ENCODE data around the gene MAGEB17.
"Not testable (repeated sequence)": the region's sequence is repeated elsewhere in the genome, so short reads cannot be mapped to it uniquely, and the experiment has no call there.

The MAGEB17 gene

DNA sequence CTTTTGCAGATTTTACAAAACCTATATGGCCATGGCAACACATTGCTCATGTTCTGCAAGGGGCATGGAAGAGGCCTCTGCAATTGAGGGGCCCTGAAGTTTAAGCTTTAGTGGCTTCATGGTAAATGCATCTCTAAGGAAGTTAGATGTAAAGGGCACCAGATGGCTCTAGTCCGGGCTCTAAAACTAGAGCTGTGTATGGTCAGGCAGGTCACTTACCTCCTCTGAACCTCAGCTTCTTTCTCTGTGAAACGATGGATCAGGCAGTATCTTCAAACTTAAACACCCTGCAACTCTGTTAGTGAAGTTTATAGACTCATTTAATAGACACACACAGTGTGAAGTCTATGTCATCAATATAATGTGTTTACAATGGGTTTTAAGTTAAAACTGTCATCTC, 10.0 kb downstream of the MAGEB17 start:
- TF ChIP-seq POLR2A (IDR thresholded peaks at IDR 0.05; ENCODE audit: extremely low read depth, insufficient read length) (no peak), MYC (IDR thresholded peaks at IDR 0.05; ENCODE audit: low read depth, low read length) (no peak)
- TF ChIP-seq, protein P1, sequence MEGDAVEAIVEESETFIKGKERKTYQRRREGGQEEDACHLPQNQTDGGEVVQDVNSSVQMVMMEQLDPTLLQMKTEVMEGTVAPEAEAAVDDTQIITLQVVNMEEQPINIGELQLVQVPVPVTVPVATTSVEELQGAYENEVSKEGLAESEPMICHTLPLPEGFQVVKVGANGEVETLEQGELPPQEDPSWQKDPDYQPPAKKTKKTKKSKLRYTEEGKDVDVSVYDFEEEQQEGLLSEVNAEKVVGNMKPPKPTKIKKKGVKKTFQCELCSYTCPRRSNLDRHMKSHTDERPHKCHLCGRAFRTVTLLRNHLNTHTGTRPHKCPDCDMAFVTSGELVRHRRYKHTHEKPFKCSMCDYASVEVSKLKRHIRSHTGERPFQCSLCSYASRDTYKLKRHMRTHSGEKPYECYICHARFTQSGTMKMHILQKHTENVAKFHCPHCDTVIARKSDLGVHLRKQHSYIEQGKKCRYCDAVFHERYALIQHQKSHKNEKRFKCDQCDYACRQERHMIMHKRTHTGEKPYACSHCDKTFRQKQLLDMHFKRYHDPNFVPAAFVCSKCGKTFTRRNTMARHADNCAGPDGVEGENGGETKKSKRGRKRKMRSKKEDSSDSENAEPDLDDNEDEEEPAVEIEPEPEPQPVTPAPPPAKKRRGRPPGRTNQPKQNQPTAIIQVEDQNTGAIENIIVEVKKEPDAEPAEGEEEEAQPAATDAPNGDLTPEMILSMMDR (IDR thresholded peaks at IDR 0.05; ENCODE audit: low read depth, low read length), result no peak
- TF ChIP-seq, protein P2, sequence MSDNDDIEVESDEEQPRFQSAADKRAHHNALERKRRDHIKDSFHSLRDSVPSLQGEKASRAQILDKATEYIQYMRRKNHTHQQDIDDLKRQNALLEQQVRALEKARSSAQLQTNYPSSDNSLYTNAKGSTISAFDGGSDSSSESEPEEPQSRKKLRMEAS (IDR thresholded peaks at IDR 0.05; ENCODE audit: low read depth, low read length), result no peak
- DNase-seq (ENCODE audit: low read depth), result no peak
- H3K4me3 ChIP-seq (ENCODE audit: low read depth, low read length), result no peak overlapping the region

DNA sequence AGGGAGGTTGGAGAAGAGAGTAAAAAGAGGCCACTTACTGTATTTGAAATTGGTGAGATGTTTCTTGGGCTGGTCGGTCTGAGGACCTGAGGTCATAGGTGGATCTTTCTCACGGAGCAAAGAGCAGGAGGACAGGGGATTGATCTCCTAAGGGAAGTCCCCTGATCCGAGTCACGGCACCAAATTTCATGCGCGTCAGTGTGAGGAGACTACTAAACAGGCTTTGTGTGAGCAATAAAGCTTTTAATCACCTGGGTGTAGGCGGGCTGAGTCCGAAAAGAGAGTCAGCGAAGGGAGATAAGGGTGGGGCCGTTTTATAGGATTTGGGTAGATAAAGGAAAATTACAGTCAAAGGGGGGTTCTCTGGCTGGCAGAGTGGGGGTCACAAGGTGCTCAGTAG, 16.6 kb downstream of the MAGEB17 start:
- not testable (repeated sequence) for H3K4me3 ChIP-seq (ENCODE audit: low read depth, low read length); DNase-seq (ENCODE audit: low read depth)

DNA sequence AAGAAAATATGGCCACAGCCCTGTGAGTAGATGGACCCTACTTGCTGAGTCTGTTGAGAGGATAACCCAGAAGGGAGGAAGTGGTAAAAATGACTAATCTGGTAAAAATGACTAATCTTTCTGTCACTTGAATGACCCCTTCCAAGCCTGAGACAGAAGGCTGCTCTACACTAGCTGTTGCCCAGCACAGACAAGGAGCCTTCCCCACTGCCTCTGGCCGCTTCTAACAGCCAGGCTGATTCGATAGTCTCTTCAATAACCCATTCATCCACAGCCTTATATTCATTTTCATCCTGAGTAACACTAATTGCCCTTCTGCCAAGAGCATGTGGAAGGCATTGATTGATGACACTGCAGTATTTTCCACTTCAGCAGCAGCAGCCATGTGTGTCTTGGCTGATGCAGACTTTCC, 18.4 kb downstream of the MAGEB17 start:
- no peak overlapping the region for H3K4me3 ChIP-seq (ENCODE audit: low read depth, low read length)
- DNase-seq (ENCODE audit: low read depth), result peak; percentile 76
- TF ChIP-seq, protein P2 (IDR thresholded peaks at IDR 0.05; ENCODE audit: low read depth, low read length), result no peak
- no peak for TF ChIP-seq POLR2A (IDR thresholded peaks at IDR 0.05; ENCODE audit: extremely low read depth, insufficient read length)
- TF ChIP-seq MYC (IDR thresholded peaks at IDR 0.05; ENCODE audit: low read depth, low read length), result no peak
- TF ChIP-seq, protein P1 (IDR thresholded peaks at IDR 0.05; ENCODE audit: low read depth, low read length), result no peak

DNA sequence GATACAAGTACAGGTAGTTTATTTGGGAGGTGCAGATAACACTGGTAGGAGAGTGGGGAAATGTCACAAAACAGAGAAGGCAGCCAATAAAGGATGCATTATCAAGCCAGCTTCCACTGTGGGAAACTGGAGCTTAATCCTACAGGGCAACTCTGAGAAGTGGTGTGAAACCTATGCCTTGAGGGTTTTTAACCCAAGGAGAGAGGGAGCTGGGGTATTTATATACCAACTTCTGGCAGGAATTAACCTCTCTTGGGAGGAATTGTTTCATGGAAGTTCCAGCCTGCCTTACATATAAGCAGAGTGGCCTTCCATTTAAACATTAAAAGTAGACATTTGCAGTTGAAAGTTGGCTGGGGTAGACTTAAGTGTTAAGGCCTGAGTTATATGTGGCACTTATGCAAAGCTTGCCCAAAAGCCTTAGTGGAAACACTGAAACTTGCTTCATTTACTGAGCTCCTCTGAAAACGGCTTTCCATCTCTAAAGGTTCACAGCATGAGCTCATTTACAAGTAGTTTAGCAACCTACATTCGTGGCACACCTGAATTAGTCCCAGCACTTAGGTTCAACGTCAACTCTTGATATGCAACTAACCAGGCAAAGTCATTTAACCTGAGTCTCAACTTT, 19.2 kb downstream of the MAGEB17 start:
- no peak for DNase-seq (ENCODE audit: low read depth)
- no peak for TF ChIP-seq POLR2A (IDR thresholded peaks at IDR 0.05; ENCODE audit: extremely low read depth, insufficient read length)
- TF ChIP-seq, protein P2 (IDR thresholded peaks at IDR 0.05; ENCODE audit: low read depth, low read length), result no peak
- TF ChIP-seq MYC (IDR thresholded peaks at IDR 0.05; ENCODE audit: low read depth, low read length), result no peak
- no peak overlapping the region for H3K4me3 ChIP-seq (ENCODE audit: low read depth, low read length)

DNA sequence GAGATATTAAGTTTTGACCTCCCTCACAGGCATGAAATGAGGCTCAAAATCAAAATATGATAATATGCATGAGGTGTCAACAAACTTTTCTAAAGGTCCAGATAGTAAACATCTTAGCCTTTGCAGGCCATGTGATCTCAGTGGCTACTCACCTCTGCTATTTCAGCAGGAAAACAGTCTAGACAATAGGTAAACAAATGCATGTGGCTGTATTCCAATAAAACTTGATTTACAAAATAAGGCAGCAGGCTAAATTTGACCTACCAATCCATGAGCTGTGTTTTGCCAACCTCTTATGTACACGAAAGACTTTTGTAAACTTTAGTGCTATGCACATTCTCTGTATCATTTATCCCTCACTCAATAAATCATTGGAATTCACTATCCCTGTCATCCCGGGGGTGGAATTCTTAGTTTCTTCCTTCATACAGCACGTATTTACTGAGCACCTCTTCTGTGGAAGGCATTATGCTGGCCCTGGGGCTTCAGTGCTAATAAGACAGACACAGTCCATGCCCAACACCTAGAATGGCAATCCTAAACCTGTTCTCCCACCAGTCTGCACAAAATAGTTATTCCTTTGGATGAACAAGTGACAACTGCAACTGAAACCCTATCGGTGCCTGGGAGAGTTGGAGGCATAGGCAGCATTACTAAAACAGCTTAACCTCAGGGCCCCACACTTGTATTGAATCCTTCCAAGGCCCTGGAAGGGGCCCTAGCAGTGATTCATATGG, 19.9 kb downstream of the MAGEB17 start:
- no peak overlapping the region for H3K4me3 ChIP-seq (ENCODE audit: low read depth, low read length)
- DNase-seq (ENCODE audit: low read depth), result no peak
- no peak for TF ChIP-seq POLR2A (IDR thresholded peaks at IDR 0.05; ENCODE audit: extremely low read depth, insufficient read length)
- TF ChIP-seq MYC (IDR thresholded peaks at IDR 0.05; ENCODE audit: low read depth, low read length), result no peak
- TF ChIP-seq, protein P2 (IDR thresholded peaks at IDR 0.05; ENCODE audit: low read depth, low read length), result no peak
- TF ChIP-seq, protein P1 (IDR thresholded peaks at IDR 0.05; ENCODE audit: low read depth, low read length), result no peak

DNA sequence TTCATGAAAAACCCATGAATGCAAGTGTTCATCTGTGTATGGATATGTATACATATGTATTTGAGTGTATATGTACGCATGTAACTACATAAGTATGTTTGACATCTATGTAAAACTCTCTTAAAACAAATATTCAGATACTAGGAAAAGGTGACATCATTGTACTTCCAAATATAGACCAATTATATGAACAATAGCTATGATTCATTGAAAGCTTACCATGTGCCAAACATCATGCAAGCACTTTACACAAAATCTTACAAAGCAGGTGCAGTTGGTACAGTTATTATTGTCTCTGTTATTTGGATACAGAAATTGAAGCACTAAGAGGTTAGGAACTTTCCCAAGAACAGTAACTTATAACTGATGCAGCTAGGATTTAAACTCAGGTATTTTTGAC, 21.4 kb downstream of the MAGEB17 start:
- TF ChIP-seq, protein P2 (IDR thresholded peaks at IDR 0.05; ENCODE audit: low read depth, low read length), result no peak
- TF ChIP-seq MYC (IDR thresholded peaks at IDR 0.05; ENCODE audit: low read depth, low read length), result no peak
- no peak for TF ChIP-seq POLR2A (IDR thresholded peaks at IDR 0.05; ENCODE audit: extremely low read depth, insufficient read length)
- TF ChIP-seq, protein P1 (IDR thresholded peaks at IDR 0.05; ENCODE audit: low read depth, low read length), result no peak
- no peak for DNase-seq (ENCODE audit: low read depth)

More for the DNA sequence above, 21.4 kb downstream of the MAGEB17 start:
- H3K4me3 ChIP-seq (ENCODE audit: low read depth, low read length), result no peak overlapping the region

Data from NB4 (cell line).